K562 (cell line): ENCODE measurements around the gene CKLF. TPM values are rescaled to one million over a fixed set of nuclear protein-coding genes. Genes with fewer than 3 reads are reported as not detected.

Experiments
- ATF1 ChIP-seq, 2 experiments: fragments of 450-650 bp in 1 of 2; IDR thresholded peaks; 2 replicates each; pipeline ENCODE4 v1.6.1; 2016; ENCODE audit warnings: missing compliant biosample characterization in 1 of 2, missing genetic modification characterization in 1 of 2
- MYNN ChIP-seq, 2 experiments: sonication (generic); formaldehyde crosslinking in 1 of 2; IDR thresholded peaks; 2 replicates each; pipeline versions ENCODE4 v1.5.0 to v1.6.1; 2016 to 2020; ENCODE audit warnings: antibody characterized with exemption in 1 of 2, missing genetic modification reagents in 1 of 2
- PCBP2 ChIP-seq: fragments of 200-400 bp; formaldehyde crosslinking; IDR thresholded peaks from 2 replicates; pipeline ENCODE4 v1.6.1; 2018; ENCODE audit warnings: low read length, low read depth, mild to moderate bottlenecking, moderate library complexity; ENCODE audit not compliant: poor library complexity, severe bottlenecking
- SP2 ChIP-seq: IDR thresholded peaks from 2 replicates; pipeline ENCODE4 v1.6.1; 2011; ENCODE audit warnings: mild to moderate bottlenecking, low read depth, low read length, moderate library complexity; ENCODE audit not compliant: poor library complexity, severe bottlenecking; ENCODE audit errors: extremely low read depth
- TBP ChIP-seq: optimal IDR thresholded peaks from 2 replicates; pipeline ENCODE3; 2011; ENCODE audit warnings: low read depth, low read length, improper control_type of control experiment
- ZNF431 ChIP-seq: sonication (generic); formaldehyde crosslinking; IDR thresholded peaks from 2 replicates; pipeline ENCODE4 v1.8.0; 2022; ENCODE audit warnings: mild to moderate bottlenecking, missing genetic modification reagents
- polyA plus RNA-seq, 8 experiments: library from polyadenylated mRNA; depleted of rRNA in 4 of 8; stranded (reverse) in 5 of 8; unstranded in 3 of 8; fragments of >200 nt; fragmentation: Nextera tagmentation in 2 of 8; fragmentation: Illumina TruSeq in 1 of 8; extraction: Ambion mirVana in 2 of 8; extraction: Trizol in 1 of 8; gene quantifications; 2 replicates each; pipeline versions ENCODE4 v1.2.1 to v1.2.3, GENCODE V29; 2011 to 2014; ENCODE audit warnings: inconsistent platforms in 1 of 8, missing spikeins in 1 of 8
- total RNA-seq, 7 experiments: library from RNA; depleted of rRNA in 6 of 7; stranded (reverse); fragments of >200 nt in 6 of 7; fragmentation: Illumina TruSeq in 2 of 7; extraction: Trizol in 2 of 7; gene quantifications; 2 replicates each; pipeline versions ENCODE4 v1.2.1 to v1.2.3, GENCODE V29; 2011 to 2021; ENCODE audit warnings: low replicate concordance in 1 of 7
- TF ChIP-seq, protein P1 (sequence below), 2 experiments: fragments of 450-650 bp; conservative IDR thresholded peaks; 2 replicates each; pipeline ENCODE4 v1.6.1; 2017; ENCODE audit warnings: mild to moderate bottlenecking in 2 of 2, moderate library complexity in 2 of 2
- TF ChIP-seq, protein P2 (sequence below): sonication (generic); formaldehyde crosslinking; IDR thresholded peaks from 2 replicates; pipeline ENCODE4 v1.5.0; 2020; ENCODE audit warnings: missing genetic modification reagents
- TF ChIP-seq, protein P3 (sequence below): fragments of 450-650 bp; formaldehyde crosslinking; IDR thresholded peaks from 2 replicates; pipeline ENCODE4 v1.4.0; 2022; ENCODE audit warnings: missing genetic modification characterization
- TF ChIP-seq, protein P4 (sequence below), 2 experiments: fragments of 450-650 bp; formaldehyde crosslinking in 1 of 2; IDR thresholded peaks; 2 replicates each; pipeline versions ENCODE4 v1.4.0 to v1.6.1; 2014 to 2020; ENCODE audit warnings: mild to moderate bottlenecking in 2 of 2, borderline replicate concordance in 1 of 2, low read depth in 1 of 2
- TF ChIP-seq, protein P5 (sequence below): sonication (generic); formaldehyde crosslinking; IDR thresholded peaks from 2 replicates; pipeline ENCODE4 v1.8.1; 2023; ENCODE audit warnings: mild to moderate bottlenecking, missing genetic modification reagents, moderate library complexity

The CKLF gene
- total and polyA plus RNA-seq, 9 of the 15 experiments (the other 6 are each of a cell fraction or from before 2014, with no cell fraction given) = 84.8 to 322 (median 118) TPM

DNA sequence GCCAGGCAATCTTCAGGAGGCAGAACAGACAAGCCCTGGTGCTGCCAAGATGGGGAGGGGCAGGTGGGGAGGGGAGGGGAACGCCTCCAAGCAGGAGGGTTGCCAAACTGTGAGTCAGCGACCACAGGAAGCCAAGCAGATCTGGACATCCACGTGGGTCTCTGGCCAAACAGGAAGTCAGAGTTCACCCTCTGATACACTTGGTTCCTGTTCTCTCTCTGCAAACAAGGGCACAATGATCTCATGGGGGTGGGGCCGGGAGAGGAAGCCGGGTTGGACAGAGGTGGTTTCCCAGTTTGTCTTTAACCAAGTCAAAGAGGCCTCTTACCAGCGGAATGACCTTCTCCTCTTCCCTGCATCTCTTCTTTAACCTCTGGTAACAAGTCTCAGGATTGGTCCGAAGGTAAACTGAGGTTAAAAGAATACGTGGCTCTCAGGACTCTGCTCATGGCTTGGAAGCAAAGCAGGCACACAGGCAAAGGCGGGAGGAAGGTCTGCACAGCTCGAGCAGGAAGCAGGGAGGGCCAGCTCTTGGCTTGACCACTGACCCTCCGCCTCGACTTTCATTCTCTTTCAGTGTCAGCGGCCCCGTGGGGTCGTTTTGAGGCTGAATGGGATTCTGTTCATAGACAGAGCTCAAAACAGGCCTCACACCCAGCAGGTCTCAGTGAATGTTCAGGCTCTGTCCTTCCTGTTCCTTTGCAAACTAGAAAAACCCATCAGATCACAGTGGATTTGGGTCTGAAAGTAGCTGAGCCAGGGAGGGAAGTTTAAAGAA lies 35.4 kb upstream of the CKLF start (continued):
- TF ChIP-seq SP2 (no peak), TBP (peak; percentile 65), PCBP2 (no peak), ATF1 (CRISPR knock-in tag; IDR thresholded peaks at IDR 0.05) (no peak), ATF1 (tag; IDR thresholded peaks at IDR 0.05) (peak; percentile 53; the same call in 1 of the 2 replicates), MYNN (IDR thresholded peaks at IDR 0.05) (no peak; the same call in 1 of the 2 replicates), MYNN (CRISPR knock-in tag; IDR thresholded peaks at IDR 0.05) (no peak), ZNF431 (no peak)
- TF ChIP-seq, protein P1, sequence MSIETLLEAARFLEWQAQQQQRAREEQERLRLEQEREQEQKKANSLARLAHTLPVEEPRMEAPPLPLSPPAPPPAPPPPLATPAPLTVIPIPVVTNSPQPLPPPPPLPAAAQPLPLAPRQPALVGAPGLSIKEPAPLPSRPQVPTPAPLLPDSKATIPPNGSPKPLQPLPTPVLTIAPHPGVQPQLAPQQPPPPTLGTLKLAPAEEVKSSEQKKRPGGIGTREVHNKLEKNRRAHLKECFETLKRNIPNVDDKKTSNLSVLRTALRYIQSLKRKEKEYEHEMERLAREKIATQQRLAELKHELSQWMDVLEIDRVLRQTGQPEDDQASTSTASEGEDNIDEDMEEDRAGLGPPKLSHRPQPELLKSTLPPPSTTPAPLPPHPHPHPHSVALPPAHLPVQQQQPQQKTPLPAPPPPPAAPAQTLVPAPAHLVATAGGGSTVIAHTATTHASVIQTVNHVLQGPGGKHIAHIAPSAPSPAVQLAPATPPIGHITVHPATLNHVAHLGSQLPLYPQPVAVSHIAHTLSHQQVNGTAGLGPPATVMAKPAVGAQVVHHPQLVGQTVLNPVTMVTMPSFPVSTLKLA (conservative IDR thresholded peaks at IDR 0.05) = peak; percentile 97 to 98
- TF ChIP-seq, protein P2, sequence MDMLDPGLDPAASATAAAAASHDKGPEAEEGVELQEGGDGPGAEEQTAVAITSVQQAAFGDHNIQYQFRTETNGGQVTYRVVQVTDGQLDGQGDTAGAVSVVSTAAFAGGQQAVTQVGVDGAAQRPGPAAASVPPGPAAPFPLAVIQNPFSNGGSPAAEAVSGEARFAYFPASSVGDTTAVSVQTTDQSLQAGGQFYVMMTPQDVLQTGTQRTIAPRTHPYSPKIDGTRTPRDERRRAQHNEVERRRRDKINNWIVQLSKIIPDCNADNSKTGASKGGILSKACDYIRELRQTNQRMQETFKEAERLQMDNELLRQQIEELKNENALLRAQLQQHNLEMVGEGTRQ (CRISPR knock-in tag) = peak; percentile 38; the same call in 1 of the 2 replicates
- TF ChIP-seq, protein P3, sequence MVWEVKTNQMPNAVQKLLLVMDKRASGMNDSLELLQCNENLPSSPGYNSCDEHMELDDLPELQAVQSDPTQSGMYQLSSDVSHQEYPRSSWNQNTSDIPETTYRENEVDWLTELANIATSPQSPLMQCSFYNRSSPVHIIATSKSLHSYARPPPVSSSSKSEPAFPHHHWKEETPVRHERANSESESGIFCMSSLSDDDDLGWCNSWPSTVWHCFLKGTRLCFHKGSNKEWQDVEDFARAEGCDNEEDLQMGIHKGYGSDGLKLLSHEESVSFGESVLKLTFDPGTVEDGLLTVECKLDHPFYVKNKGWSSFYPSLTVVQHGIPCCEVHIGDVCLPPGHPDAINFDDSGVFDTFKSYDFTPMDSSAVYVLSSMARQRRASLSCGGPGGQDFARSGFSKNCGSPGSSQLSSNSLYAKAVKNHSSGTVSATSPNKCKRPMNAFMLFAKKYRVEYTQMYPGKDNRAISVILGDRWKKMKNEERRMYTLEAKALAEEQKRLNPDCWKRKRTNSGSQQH = no peak
- TF ChIP-seq, protein P4, sequence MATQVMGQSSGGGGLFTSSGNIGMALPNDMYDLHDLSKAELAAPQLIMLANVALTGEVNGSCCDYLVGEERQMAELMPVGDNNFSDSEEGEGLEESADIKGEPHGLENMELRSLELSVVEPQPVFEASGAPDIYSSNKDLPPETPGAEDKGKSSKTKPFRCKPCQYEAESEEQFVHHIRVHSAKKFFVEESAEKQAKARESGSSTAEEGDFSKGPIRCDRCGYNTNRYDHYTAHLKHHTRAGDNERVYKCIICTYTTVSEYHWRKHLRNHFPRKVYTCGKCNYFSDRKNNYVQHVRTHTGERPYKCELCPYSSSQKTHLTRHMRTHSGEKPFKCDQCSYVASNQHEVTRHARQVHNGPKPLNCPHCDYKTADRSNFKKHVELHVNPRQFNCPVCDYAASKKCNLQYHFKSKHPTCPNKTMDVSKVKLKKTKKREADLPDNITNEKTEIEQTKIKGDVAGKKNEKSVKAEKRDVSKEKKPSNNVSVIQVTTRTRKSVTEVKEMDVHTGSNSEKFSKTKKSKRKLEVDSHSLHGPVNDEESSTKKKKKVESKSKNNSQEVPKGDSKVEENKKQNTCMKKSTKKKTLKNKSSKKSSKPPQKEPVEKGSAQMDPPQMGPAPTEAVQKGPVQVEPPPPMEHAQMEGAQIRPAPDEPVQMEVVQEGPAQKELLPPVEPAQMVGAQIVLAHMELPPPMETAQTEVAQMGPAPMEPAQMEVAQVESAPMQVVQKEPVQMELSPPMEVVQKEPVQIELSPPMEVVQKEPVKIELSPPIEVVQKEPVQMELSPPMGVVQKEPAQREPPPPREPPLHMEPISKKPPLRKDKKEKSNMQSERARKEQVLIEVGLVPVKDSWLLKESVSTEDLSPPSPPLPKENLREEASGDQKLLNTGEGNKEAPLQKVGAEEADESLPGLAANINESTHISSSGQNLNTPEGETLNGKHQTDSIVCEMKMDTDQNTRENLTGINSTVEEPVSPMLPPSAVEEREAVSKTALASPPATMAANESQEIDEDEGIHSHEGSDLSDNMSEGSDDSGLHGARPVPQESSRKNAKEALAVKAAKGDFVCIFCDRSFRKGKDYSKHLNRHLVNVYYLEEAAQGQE (IDR thresholded peaks at IDR 0.05; ENCODE audit: borderline replicate concordance) = peak; percentile 47; the same call in 1 of the 2 replicates
- TF ChIP-seq, protein P4 (CRISPR knock-in tag; IDR thresholded peaks at IDR 0.05; ENCODE audit: low read depth) = no peak
- TF ChIP-seq, protein P5, sequence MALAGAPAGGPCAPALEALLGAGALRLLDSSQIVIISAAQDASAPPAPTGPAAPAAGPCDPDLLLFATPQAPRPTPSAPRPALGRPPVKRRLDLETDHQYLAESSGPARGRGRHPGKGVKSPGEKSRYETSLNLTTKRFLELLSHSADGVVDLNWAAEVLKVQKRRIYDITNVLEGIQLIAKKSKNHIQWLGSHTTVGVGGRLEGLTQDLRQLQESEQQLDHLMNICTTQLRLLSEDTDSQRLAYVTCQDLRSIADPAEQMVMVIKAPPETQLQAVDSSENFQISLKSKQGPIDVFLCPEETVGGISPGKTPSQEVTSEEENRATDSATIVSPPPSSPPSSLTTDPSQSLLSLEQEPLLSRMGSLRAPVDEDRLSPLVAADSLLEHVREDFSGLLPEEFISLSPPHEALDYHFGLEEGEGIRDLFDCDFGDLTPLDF (CRISPR knock-in tag) = no peak
